ENCODE results near the gene CTTNBP2NL. TPM values are rescaled to one million over a fixed set of nuclear protein-coding genes. Genes with fewer than 3 reads are reported as not detected.

CTTNBP2NL gene
- total and polyA plus RNA-seq, 2 experiments from 2014 or later, result 19.2 to 38.4 TPM

DNA sequence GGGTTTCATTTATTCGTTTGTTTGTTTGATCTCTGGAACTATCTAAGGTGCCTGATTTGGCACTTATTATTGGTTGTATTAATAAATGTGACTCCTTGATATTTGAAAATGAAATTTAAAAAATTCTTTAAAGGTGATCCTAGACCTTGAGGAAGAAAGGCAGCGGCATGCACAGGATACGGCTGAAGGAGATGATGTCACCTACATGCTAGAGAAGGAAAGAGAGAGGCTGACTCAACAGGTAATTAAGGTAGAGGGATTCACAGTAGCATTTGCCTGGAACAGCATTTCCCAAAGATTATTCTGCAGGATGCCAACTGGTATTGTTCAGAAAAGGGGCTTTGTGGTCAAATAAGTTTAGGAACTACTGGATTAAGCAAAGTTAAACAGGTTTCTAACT, 58.3 kb downstream of the CTTNBP2NL start:
- no peak overlapping the region for H3K4me3 ChIP-seq
- H3K27ac ChIP-seq, result no peak overlapping the region
- no peaks in the 10 kb centered on the region for H3K9me3 ChIP-seq (ENCODE audit: low read depth)
- peaks cover 19% of the 10 kb centered on the region for H3F3A ChIP-seq (ENCODE audit: insufficient read depth)
- WGBS, 2 experiments (ENCODE audit: low coverage in 1 of 2, low lambda C conversion rate in 2 of 2, missing lambda C conversion rate in 2 of 2), result 98 to 100% methylated on average over 3 of the region's 3 CpGs
- H3K4me2 ChIP-seq (ENCODE audit: unreplicated experiment), result no peak overlapping the region
- in situ Hi-C loops (cut with MboI), result no loop called here
- H3K9ac ChIP-seq, result no peak overlapping the region
- no peak for DNase-seq
- H3K27me3 ChIP-seq (replicated peaks; ENCODE audit: insufficient read depth), result no peaks in the 10 kb centered on the region
- peaks cover 59% of the 10 kb centered on the region for H3K79me2 ChIP-seq (ENCODE audit: insufficient read depth)
- H3K9me2 ChIP-seq (ENCODE audit: insufficient read depth), result no peaks in the 10 kb centered on the region
- peaks cover 20% of the 10 kb centered on the region for H3K4me1 ChIP-seq (ENCODE audit: insufficient read depth)
- no peaks in the 10 kb centered on the region for H4K20me1 ChIP-seq (ENCODE audit: insufficient read depth)
- H3K36me3 ChIP-seq (ENCODE audit: low read depth), result peaks cover 51% of the 10 kb centered on the region
- TF ChIP-seq EZH2 (IDR thresholded peaks at IDR 0.05; ENCODE audit: insufficient read depth, poor library complexity, severe bottlenecking) (no peak), EZH2phosphoT487 (IDR thresholded peaks at IDR 0.05; ENCODE audit: insufficient read depth, low read depth) (no peak)
- H2AFZ ChIP-seq, result no peak overlapping the region

DNA sequence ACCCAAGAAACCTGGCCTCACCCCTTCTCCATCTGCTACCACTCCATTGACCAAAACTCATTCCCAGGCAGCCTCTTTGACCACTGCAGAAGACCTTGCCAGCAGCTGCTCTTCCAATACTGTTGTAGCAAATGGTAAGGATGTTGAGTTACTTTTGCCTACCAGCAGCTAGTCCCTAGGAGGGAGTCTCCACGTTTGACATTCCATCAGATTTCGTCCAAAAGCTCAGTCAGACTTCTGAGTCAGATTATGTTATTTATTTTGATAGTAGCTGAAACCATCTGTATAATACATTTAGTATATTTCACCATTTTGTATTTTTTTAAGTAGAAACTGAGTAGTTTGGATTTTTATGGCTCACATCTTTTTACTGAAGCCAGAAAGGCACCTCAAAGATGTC, 61.2 kb downstream of the CTTNBP2NL start:
- Histone ChIP-seq H4K20me1 (ENCODE audit: insufficient read depth) (no peaks in the 10 kb centered on the region), H3K79me2 (ENCODE audit: insufficient read depth) (peaks cover 54% of the 10 kb centered on the region), H3F3A (ENCODE audit: insufficient read depth) (peaks cover 29% of the 10 kb centered on the region; the same call in 1 of the 2 replicates), H3K4me3 (no peak overlapping the region), H3K27me3 (replicated peaks; ENCODE audit: insufficient read depth) (no peaks in the 10 kb centered on the region), H3K4me2 (ENCODE audit: unreplicated experiment) (no peak overlapping the region), H3K4me1 (ENCODE audit: insufficient read depth) (peaks cover 18% of the 10 kb centered on the region), H3K9me2 (ENCODE audit: insufficient read depth) (no peaks in the 10 kb centered on the region), H3K36me3 (ENCODE audit: low read depth) (peaks cover 47% of the 10 kb centered on the region), H3K27ac (peak overlapping the region; percentile 40), H3K9me3 (ENCODE audit: low read depth) (no peaks in the 10 kb centered on the region), H3K9ac (0 out of 2 replicates have a peak overlapping the region, but pooled peaks have one; percentile 5), H2AFZ (no peak overlapping the region)
- TF ChIP-seq EZH2phosphoT487 (IDR thresholded peaks at IDR 0.05; ENCODE audit: insufficient read depth, low read depth), result no peak
- TF ChIP-seq EZH2 (IDR thresholded peaks at IDR 0.05; ENCODE audit: insufficient read depth, poor library complexity, severe bottlenecking), result no peak
- WGBS, 2 experiments (ENCODE audit: low coverage in 1 of 2, low lambda C conversion rate in 2 of 2, missing lambda C conversion rate in 2 of 2), result 48 to 49% methylated on average over 2 of the region's 2 CpGs
- DNase-seq, result peak; percentile 35
- in situ Hi-C loops (cut with MboI), result no loop called here

DNA sequence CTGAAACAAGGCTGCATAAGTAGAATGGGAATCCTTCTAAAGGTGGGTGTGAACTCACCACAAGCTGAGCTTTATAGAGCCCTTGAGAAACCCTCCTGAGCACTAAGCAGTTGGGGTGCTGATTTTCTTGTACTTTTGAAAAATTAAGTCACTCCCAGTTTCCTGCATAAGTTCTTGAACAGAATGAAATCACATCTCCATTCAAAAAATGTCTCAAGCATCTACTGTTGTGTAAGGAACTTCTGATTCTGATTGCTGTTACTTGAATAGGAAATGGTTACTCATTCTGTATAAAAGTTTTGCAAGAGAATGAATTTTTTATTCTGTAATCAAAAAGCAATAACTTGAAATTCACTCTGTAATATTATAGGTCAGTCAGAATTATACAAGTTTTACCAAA, 61.9 kb downstream of the CTTNBP2NL start:
- H3K4me3 ChIP-seq, result no peak overlapping the region
- H3K4me1 ChIP-seq (ENCODE audit: insufficient read depth), result peaks cover 18% of the 10 kb centered on the region
- H3K9ac ChIP-seq, result 0 out of 2 replicates have a peak overlapping the region, but pooled peaks have one; percentile 5
- H3K27me3 ChIP-seq (replicated peaks; ENCODE audit: insufficient read depth), result no peaks in the 10 kb centered on the region
- H3K27ac ChIP-seq, result peak overlapping the region; percentile 40
- DNase-seq, result peak; percentile 55
- H3K9me2 ChIP-seq (ENCODE audit: insufficient read depth), result no peaks in the 10 kb centered on the region
- H4K20me1 ChIP-seq (ENCODE audit: insufficient read depth), result no peaks in the 10 kb centered on the region
- peaks cover 48% of the 10 kb centered on the region for H3K79me2 ChIP-seq (ENCODE audit: insufficient read depth)
- peaks cover 29% of the 10 kb centered on the region; the same call in 1 of the 2 replicates for H3F3A ChIP-seq (ENCODE audit: insufficient read depth)
- no peak overlapping the region for H3K4me2 ChIP-seq (ENCODE audit: unreplicated experiment)
- H3K36me3 ChIP-seq (ENCODE audit: low read depth), result peaks cover 47% of the 10 kb centered on the region
- no peak overlapping the region for H2AFZ ChIP-seq
- in situ Hi-C loops (cut with MboI), result no loop called here
- H3K9me3 ChIP-seq (ENCODE audit: low read depth), result no peaks in the 10 kb centered on the region
- TF ChIP-seq EZH2 (IDR thresholded peaks at IDR 0.05; ENCODE audit: insufficient read depth, poor library complexity, severe bottlenecking), result no peak
- TF ChIP-seq EZH2phosphoT487 (IDR thresholded peaks at IDR 0.05; ENCODE audit: insufficient read depth, low read depth), result no peak

DNA sequence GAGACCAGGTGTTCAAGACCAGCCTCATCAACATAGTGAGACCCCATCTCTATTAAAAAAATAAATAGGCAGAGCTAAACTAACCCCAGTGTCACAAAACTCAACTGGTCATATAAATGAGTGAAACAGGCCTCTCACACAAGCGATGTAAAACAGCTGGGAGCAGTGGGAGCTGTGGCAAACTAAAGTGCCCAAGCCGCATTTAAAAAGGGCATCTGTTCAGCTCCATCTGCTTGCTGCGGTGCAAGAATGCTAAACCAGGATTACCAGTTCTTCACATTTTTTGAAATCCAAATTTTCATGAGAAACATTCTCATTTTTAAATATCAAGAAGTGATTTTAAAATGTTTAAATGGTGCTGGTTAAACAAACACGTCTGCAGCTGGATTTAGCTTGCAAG, 62.7 kb downstream of the CTTNBP2NL start:
- in situ Hi-C loops (cut with MboI), result no loop called here
- peaks cover 40% of the 10 kb centered on the region for H3K79me2 ChIP-seq (ENCODE audit: insufficient read depth)
- TF ChIP-seq EZH2 (IDR thresholded peaks at IDR 0.05; ENCODE audit: insufficient read depth, poor library complexity, severe bottlenecking), result no peak
- TF ChIP-seq EZH2phosphoT487 (IDR thresholded peaks at IDR 0.05; ENCODE audit: insufficient read depth, low read depth), result no peak
- H3K9me2 ChIP-seq (ENCODE audit: insufficient read depth), result no peaks in the 10 kb centered on the region
- H3K27me3 ChIP-seq (replicated peaks; ENCODE audit: insufficient read depth), result no peaks in the 10 kb centered on the region
- DNase-seq, result no peak
- H4K20me1 ChIP-seq (ENCODE audit: insufficient read depth), result no peaks in the 10 kb centered on the region
- H3K4me3 ChIP-seq, result no peak overlapping the region
- no peak overlapping the region for H2AFZ ChIP-seq
- no peaks in the 10 kb centered on the region for H3K9me3 ChIP-seq (ENCODE audit: low read depth)
- WGBS, 2 experiments (ENCODE audit: low coverage in 1 of 2, low lambda C conversion rate in 2 of 2, missing lambda C conversion rate in 2 of 2), result 89 to 92% methylated on average over 4 of the region's 4 CpGs
- H3K4me2 ChIP-seq (ENCODE audit: unreplicated experiment), result no peak overlapping the region
- peaks cover 31% of the 10 kb centered on the region for H3F3A ChIP-seq (ENCODE audit: insufficient read depth)
- H3K27ac ChIP-seq, result no peak overlapping the region
- H3K9ac ChIP-seq, result no peak overlapping the region
- H3K36me3 ChIP-seq (ENCODE audit: low read depth), result peaks cover 47% of the 10 kb centered on the region
- H3K4me1 ChIP-seq (ENCODE audit: insufficient read depth), result peaks cover 18% of the 10 kb centered on the region

DNA sequence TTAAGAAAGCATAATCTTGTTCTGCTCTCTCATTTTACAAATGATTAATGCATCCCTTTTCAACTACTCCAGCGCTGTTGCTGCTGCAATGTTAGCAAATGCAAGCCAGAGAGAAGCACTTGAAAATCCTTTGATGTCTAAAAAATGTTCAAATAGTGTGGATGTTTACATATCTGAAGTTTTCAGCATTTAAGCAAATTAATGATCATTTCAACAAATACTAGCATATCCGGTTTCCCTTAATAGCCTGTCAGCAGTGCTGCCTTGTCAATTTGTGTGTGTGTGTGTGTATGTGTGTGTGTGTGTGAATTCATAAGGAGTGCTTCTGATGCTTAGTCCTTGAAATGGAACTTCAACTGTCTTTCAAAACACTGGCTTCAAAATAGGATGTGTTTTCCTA, 64.6 kb downstream of the CTTNBP2NL start:
- in situ Hi-C loops (cut with MboI), result loop anchor here (10.0 kb wide), 1 partner anchor 66 kb away; the partner anchor contains the start of gene CTTNBP2NL
- 76 to 85% methylated on average over 2 of the region's 2 CpGs for WGBS, 2 experiments (ENCODE audit: low coverage in 1 of 2, low lambda C conversion rate in 2 of 2, missing lambda C conversion rate in 2 of 2)

More for the DNA sequence above, 64.6 kb downstream of the CTTNBP2NL start:
- Histone ChIP-seq H3K79me2 (ENCODE audit: insufficient read depth) (peaks cover 31% of the 10 kb centered on the region), H2AFZ (no peak overlapping the region), H3K27ac (no peak overlapping the region), H4K20me1 (ENCODE audit: insufficient read depth) (no peaks in the 10 kb centered on the region), H3K9ac (no peak overlapping the region), H3K4me3 (no peak overlapping the region), H3F3A (ENCODE audit: insufficient read depth) (peaks cover 39% of the 10 kb centered on the region), H3K4me2 (ENCODE audit: unreplicated experiment) (no peak overlapping the region), H3K9me2 (ENCODE audit: insufficient read depth) (no peaks in the 10 kb centered on the region), H3K36me3 (ENCODE audit: low read depth) (peaks cover 32% of the 10 kb centered on the region), H3K9me3 (ENCODE audit: low read depth) (no peaks in the 10 kb centered on the region), H3K27me3 (replicated peaks; ENCODE audit: insufficient read depth) (no peaks in the 10 kb centered on the region), H3K4me1 (ENCODE audit: insufficient read depth) (peaks cover 23% of the 10 kb centered on the region)
- TF ChIP-seq EZH2phosphoT487 (IDR thresholded peaks at IDR 0.05; ENCODE audit: insufficient read depth, low read depth) (no peak), EZH2 (IDR thresholded peaks at IDR 0.05; ENCODE audit: insufficient read depth, poor library complexity, severe bottlenecking) (no peak)
- no peak for DNase-seq

All from GM23248 (cell line).